Mesangial cell (primary cell): ENCODE data around the gene RENBP. TPM values are rescaled to one million over a fixed set of nuclear protein-coding genes. Genes with fewer than 3 reads are reported as not detected.

Experiments used
- total RNA-seq: library from RNA; depleted of rRNA; stranded (reverse); fragments of >200 nt; gene quantifications from 2 replicates; pipeline ENCODE4 v1.2.3, GENCODE V29; 2015

The RENBP gene
- 0.98 and 11.3 TPM in 2 replicates for total RNA-seq

DNA sequence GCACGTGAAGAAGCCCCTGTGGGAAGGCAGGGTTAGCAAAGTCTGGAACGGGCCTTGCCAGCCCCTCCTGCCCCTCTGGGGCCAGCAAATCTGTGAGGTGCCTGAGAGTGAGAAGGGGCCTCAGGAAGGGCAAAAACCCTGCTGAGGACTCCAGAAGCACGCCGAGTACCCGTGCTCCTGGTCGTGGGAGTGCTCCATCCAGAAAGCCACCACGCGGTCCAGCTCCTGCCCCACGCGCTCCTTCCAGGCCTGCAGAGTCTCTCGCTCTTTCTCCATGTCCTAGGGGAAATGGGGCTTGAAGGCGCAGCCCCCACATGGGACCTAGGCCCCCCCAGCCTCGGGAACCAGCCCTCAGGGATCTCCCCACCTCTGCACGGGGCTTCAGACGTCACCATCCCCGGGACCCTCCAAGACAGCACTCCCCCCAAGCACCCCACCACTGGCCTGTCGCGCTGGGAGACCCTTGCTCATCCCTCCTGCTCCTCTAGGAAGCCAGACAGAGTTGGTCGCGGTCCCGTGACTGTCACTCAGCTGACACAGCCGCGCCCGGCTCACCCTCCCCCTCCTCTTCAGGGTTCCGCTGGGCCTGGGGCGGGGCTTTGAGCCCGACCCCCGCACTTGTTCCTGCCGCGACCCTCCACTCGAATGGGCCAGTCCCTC, at the start of gene RENBP:
TSS of gene RENBP (minus strand) at position 504 of the 660 bp plus-strand sequence. CDS start at position 471, 33 bp downstream.

DNA sequence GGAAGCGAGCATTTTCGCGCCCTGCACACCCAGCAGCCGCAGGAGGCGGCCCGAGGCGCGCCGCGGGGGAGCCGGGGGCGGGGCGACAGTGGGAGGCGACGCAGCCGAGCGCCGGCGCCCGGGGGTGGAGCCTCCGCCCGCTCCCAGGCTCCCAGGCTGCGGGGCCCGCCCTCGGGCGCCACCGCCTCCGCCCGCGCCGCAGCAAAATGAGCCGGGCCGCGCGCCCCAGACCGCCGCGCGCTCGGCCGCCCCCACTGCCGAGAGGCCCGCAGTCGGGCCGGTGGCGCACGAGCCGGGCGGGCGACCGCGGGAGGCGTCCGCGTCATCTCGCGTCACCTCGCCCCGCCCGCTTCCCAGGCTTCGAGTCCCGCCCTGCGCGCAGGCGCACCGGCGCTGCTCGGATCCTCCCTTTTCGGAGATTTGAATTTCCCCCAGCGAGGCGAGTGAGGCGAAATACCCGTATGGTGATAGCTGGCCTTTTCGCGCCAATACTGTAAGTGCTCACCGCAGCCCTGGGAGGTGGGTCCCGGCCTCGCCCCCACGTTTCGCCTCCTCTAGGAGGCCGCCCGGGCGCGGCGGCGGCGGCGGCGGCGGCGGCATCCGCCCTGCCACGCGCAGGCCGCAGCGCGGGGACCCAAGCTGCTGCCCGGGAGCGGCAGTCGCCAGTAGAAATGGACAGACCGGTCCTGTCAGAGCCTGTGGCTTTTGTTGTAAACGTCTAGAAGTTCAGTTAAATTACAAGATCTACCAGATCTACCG, 28.1 kb upstream of the RENBP start, which contains the start of gene TMEM187:
TSS of gene TMEM187 (plus strand) at position 387 of the 759 bp plus-strand sequence. CDS start 9,309 bp downstream, outside the sequence.

DNA sequence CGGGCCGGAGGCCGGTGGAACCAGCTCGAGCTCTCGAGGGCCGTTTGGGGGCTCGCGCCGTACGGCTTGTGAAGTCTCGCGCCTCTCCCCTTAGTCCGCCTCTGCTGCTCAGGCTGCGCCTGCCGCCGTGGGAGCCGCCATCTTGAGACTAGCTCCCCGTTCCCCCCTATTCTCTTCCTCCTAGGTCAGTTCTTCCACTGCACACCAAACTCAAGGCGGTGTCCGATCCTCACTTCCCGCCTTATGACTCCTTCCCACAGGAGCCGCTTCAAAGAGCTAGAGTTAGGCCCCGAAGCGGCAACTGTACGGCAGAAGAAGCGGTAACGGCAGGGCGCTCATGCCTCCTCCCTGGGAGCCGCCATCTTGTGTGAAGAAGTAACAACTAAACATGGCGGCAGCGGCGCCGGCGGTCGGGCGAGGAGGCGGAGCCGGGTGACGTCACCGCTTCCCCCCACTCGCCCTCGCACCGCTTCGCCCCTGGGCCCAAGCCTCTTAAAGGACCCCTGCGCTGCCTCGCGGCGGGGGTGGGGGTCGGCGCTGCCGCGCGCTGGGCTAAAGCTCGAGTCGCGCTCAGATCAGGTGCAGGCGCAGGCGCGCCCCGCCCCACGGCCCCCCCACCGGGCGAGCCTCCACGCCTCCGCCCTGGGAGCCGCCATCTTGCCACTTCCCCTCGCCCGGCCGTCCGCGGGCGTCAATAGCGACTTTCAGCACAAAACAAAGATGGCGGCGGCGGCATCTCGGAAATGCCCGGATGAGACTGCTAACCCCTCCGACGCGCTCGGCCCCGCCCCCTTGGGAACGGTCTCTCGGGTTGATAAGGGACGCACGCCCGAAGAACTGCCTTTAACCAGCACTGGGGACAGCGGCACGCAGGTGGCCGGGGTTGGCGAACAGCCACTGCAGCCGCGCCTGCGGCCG, 27.3 kb upstream of the RENBP start, which contains the start of gene HCFC1:
TSS of gene HCFC1 (minus strand) at position 369 of the 918 bp plus-strand sequence. CDS start 978 bp downstream, outside the sequence.

DNA sequence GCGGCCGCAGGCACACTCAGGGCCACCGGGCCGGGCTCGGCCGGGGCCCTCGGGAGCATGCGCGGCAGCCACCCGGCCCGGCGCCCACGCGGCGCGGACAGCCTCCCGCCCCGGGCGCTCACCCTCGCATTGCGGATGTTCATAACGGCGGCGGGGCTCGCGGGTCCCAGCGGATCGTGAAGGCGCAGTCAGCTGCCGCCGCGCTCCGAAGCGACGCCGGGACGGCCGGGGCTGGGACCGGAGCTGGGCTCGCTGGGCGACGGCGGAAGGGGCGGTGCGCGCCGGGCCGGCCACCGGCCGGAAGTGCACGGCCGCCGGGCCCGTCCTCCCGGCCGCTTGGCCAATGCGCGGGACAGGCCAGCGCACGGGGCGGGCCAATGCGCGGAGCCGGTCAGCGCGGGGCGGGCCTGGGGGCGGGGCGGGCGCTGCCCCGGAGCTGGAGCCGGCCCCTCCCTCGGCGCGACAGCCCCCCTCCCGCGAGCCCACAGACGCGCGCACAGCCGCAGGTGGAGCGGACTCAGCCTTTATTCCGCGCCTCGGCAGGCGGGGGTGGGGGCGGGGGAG, 9.6 kb downstream of the RENBP start, which contains the start of gene NAA10:
TSS of gene NAA10 (minus strand) at position 276 of the 564 bp plus-strand sequence. CDS start at position 143, 133 bp downstream.

DNA sequence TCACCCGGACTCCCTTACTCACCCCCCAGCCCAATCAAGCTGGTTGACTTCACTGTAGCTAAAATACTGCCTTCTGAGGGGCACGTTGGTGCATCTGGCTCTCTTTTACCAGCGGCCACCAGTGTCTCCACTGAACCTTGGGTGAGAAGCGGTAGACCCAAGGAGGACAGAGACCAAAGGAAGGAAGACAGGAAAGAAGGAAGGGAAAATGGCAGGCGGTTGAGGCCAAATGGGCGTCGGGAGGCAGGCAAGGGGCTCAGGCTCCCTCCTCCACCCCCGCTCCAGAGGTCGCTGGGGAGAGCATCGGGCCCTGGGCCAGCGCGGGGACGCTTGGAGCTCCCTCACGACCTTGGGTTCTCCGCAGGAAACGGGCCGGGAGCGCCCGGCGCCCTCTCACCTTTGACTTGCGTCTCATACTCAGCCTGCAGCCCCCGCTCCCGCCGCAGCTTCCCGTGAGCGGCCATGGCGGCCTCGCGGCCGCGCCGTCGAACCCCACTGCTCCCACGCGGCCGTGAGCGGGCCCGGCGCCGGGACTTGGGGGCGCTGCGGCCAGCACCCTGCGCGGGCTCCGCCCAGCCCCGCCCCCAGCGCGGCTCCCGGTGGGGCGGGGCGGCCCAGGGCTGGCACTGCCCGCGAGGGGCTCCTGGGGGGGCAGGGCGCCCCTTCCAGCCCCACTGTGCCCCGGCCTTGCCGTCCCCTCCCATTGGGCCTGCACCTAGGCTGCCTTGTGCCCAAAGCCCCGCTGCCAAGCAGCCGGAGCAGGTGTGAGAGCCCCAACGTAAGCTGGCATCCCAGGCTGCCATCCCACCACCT, 18.5 kb downstream of the RENBP start, which contains the start of gene ARHGAP4:
TSS of gene ARHGAP4 (minus strand) at position 526 of the 813 bp plus-strand sequence. CDS start at position 464, 62 bp downstream.

DNA sequence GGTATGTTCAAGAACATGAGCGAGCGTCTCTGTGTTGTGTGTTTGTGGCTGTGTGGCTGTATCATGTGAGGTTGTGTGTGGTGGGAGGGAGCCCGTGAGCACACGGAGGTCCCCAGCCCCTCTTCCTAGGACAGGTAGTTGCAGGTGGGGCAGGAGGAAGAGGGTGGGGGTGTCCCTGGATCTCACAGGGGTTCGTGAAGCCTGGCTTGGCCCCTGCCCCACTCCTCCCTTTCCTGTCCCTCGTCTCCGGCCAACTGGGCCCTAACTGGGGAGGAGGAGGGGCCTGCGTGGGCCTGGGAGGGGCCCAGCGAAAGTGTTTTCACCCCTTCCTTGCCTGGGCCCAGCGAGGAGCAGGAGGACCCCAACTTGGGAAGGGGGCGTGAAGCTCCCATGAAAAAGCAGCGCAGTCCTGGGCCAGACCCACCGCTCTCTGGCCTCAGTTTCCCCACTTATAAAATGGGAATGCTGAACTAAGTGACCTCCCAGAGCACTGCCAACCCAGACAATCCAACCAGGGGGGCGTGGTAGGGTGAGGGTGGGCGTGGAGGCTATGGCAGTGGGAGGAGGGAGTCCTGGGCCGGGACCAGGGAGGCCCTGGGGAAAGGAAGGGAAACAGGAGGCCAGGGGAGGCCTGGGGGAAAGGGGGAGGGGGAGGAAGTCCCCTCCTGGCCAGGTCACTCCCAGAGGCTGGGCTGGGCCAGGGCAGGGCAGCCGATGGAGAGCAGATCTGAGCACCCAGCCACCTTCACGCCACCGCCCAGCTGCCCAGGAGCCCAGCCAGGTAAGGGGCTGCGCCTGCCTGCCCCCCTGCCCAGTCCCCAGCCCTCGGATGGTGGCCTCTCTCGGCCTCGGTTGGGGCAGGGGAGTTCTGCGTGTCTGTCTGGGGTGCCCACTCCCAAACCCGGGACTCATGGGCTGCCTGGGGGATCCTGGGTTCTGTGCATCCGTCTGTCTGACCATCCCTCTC, 40.2 kb downstream of the RENBP start, which contains the start of gene AVPR2:
TSS of gene AVPR2 (plus strand) at position 683 of the 967 bp plus-strand sequence. CDS start 473 bp downstream, outside the sequence.

DNA sequence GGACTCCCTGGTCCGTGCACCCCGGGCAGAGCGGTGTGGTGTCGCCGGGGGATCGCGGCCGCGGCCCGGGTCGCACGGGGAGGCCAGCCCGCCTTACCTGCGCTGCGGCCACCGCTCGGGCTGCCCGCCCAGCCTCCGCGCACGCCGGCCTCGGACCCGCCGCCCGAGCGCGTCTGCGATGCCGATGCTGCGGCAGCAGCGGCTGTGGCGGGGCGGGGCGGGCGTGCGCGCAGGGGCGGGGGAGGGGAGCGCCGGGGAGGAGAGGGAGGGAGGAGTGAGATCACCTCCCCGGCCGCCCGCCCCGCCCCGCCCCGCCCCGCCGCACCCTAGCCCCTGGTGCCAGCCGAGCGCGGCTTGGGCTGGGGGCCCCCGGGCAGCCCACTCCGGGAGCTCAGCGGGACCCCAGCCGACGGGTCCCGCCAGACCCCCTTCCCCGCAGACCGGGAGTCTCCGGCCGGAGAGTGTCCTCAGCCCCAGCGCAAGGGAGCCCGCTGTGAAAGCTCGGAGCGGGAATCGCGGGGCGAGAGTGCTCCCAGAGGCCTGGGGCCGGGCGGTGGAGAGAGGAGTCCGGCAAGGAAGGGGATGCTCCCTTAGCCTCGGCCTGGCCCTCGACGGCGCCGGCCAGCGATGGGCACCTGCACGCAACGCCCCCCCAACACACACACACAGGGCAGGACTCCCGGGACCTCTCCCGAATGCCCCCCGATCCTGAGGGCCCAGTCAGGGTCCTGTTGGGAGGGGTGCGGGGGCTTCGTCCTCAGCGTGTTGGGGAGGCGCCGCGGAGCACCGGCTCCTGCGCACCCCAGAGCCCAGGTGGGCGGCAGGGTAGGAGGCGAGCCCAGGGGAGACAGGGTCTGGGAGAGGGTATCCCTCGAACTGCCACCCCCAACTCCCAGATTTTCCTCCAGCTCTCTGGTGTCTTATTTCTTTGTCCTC, 58.2 kb downstream of the RENBP start, which contains the start of gene L1CAM:
TSS of gene L1CAM (minus strand) at position 206 of the 936 bp plus-strand sequence. CDS start 10,337 bp downstream, outside the sequence.

Other genes starting within 250 kb of the RENBP start
- 78.3 and 104 TPM in 2 replicates for gene BCAP31, start 220.3 kb downstream of the RENBP start, total RNA-seq
- 9.8 and 22.2 TPM in 2 replicates for gene ABCD1, start 219.8 kb downstream of the RENBP start, total RNA-seq
- gene PLXNB3, start 180.4 kb downstream of the RENBP start, total RNA-seq, result 4.6 and 8.4 TPM in 2 replicates
- gene SRPK3, start 163.6 kb downstream of the RENBP start, total RNA-seq, result 1.9 TPM in 1 of 2 replicates, not detected in the other
- gene IDH3G, start 150.3 kb downstream of the RENBP start, total RNA-seq, result 91.7 and 93.4 TPM in 2 replicates
- 224 and 257 TPM in 2 replicates for gene SSR4, start 150.0 kb downstream of the RENBP start, total RNA-seq
- under 0.01 and 0.13 TPM in 2 replicates for gene PDZD4, start 114.1 kb downstream of the RENBP start, total RNA-seq
- 15.6 and 37.3 TPM in 2 replicates for gene L1CAM, start 58.5 kb downstream of the RENBP start, total RNA-seq
- gene AVPR2, start 40.0 kb downstream of the RENBP start, total RNA-seq, result not detected in 2 replicates
- 5.7 and 16.7 TPM in 2 replicates for gene ARHGAP4, start 18.4 kb downstream of the RENBP start, total RNA-seq
- gene NAA10, start 9.6 kb downstream of the RENBP start, total RNA-seq, result 126 and 216 TPM in 2 replicates
- 58.3 and 86.0 TPM in 2 replicates for gene HCFC1, start 27.2 kb upstream of the RENBP start, total RNA-seq
- 9.0 and 10.6 TPM in 2 replicates for gene TMEM187, start 28.1 kb upstream of the RENBP start, total RNA-seq
- 110 and 179 TPM in 2 replicates for gene IRAK1, start 75.3 kb upstream of the RENBP start, total RNA-seq
- 16.5 and 16.8 TPM in 2 replicates for gene MECP2, start 153.1 kb upstream of the RENBP start, total RNA-seq
- gene OPN1LW, start 199.6 kb upstream of the RENBP start, total RNA-seq, result not detected in 2 replicates
- not detected in 2 replicates for gene OPN1MW, start 238.0 kb upstream of the RENBP start, total RNA-seq